ENCODE data around the gene PTPN2.

- no peak for TF ChIP-seq CTCF (conservative IDR thresholded peaks at IDR 0.05; ENCODE audit: low read length)
- TF ChIP-seq EZH2phosphoT487 (IDR thresholded peaks at IDR 0.05; ENCODE audit: borderline replicate concordance, low read depth, low read length): no peak
Measured at GRCh38 chr18:12827588-12827987, 56.4 kb downstream of the PTPN2 start.
